Natural killer cell (primary cell): ENCODE measurements around the gene DOCK4. TPM values are rescaled to one million over a fixed set of nuclear protein-coding genes. Genes with fewer than 3 reads are reported as not detected.

Experiments
- ATAC-seq, 3 donors: fragments of 150-1000 bp in 2 of 3; fragments of 200-7000 bp in 1 of 3; cut with Tn5 transposase; 1 replicate in 1 of 3; 2 replicates in 2 of 3; pipeline ENCODE4 v1.10.0; 2021; ENCODE audit warnings: mild to moderate bottlenecking in 2 of 3, moderate library complexity in 2 of 3
- DNase-seq, 2 donors: peaks; one replicate each; pipeline versions ENCODE4 v3.0.0 to v3.0.0-alpha.2; 2013 to 2021; ENCODE audit warnings: mixed read lengths in 1 of 2
- H3K27ac ChIP-seq: one replicate; pipeline ENCODE4 v1.5.1; 2013; ENCODE audit warnings: mild to moderate bottlenecking, low read length
- H3K27me3 ChIP-seq: one replicate; pipeline ENCODE4 v1.6.1; 2013; ENCODE audit warnings: low read length; ENCODE audit not compliant: control insufficient read depth, insufficient read depth
- H3K36me3 ChIP-seq: one replicate; pipeline ENCODE4 v1.6.1; 2013; ENCODE audit warnings: low read length; ENCODE audit not compliant: control insufficient read depth, insufficient read depth
- H3K4me1 ChIP-seq: one replicate; pipeline ENCODE4 v1.6.1; 2013; ENCODE audit warnings: low read length; ENCODE audit not compliant: control insufficient read depth, insufficient read depth
- H3K4me3 ChIP-seq: one replicate; pipeline ENCODE4 v1.5.1; 2013; ENCODE audit warnings: low read length
- H3K9me3 ChIP-seq: one replicate; pipeline ENCODE4 v1.6.1; 2013; ENCODE audit warnings: low read length; ENCODE audit not compliant: control insufficient read depth, insufficient read depth
- H3K27ac Mint-ChIP-seq, 2 donors: one replicate each; pipeline ENCODE4 v1.8.0; 2022; ENCODE audit warnings: mild to moderate bottlenecking in 2 of 2, mixed read lengths in 2 of 2, moderate library complexity in 1 of 2
- H3K27me3 Mint-ChIP-seq, 2 donors: one replicate each; pipeline ENCODE4 v1.8.0; 2022; ENCODE audit warnings: low read depth in 2 of 2, mixed read lengths in 2 of 2
- H3K36me3 Mint-ChIP-seq: one replicate; pipeline ENCODE4 v1.8.0; 2022; ENCODE audit warnings: mixed read lengths
- H3K4me1 Mint-ChIP-seq, 2 donors: one replicate each; pipeline ENCODE4 v1.8.0; 2022; ENCODE audit warnings: mixed read lengths in 2 of 2
- H3K4me3 Mint-ChIP-seq: one replicate; pipeline ENCODE4 v1.8.0; 2022; ENCODE audit warnings: mild to moderate bottlenecking, moderate library complexity, mixed read lengths
- H3K9me3 Mint-ChIP-seq, 2 donors: one replicate each; pipeline ENCODE4 v1.8.0; 2022; ENCODE audit warnings: mixed read lengths in 2 of 2
- CTCF ChIP-seq: fragments of 200-600 bp; IDR thresholded peaks from one replicate; pipeline ENCODE4 v1.8.0; 2022; ENCODE audit warnings: antibody characterized with exemption
- WGBS: methylation state at CpG from one replicate; pipeline ENCODE4 v1.1.7; 2013; ENCODE audit warnings: missing lambda C conversion rate; ENCODE audit not compliant: insufficient coverage; 5-methylcytosine and 5-hydroxymethylcytosine counted together
- intact Hi-C: fragments of 100-400 bp; cut with micrococcal nuclease; formaldehyde crosslinking; loops from one replicate; pipeline ENCODE4 v1.14.2; 2022
- total RNA-seq, 4 donors: library from RNA; stranded (reverse); fragments of 120-200 nt in 1 of 4; gene quantifications; one replicate each; pipeline versions ENCODE4 v1.2.3 to v1.2.4, GENCODE V29; 2013 to 2022

DOCK4 gene
- total RNA-seq, 3 donors from 2014 or later (not counting 1 experiment from before 2014, with no cell fraction given) = 0.61 to 2.4 (median 0.89) TPM

- H3K27ac Mint-ChIP-seq = no peak overlapping the region
- Histone ChIP-seq H3K4me3 (no peak overlapping the region), H3K4me1 (peaks cover 3% of the 10 kb centered on the region), H3K9me3 (no peaks in the 10 kb centered on the region), H3K27me3 (no peaks in the 10 kb centered on the region), H3K27ac (no peak overlapping the region), H3K36me3 (no peaks in the 10 kb centered on the region)
- peak in 1 of 2 donors; percentile 4 for DNase-seq
- H3K4me1 Mint-ChIP-seq = peaks cover 7 to 8% of the 10 kb centered on the region in 2 donors
- peak in 1 of 3 donors; percentile 62 for ATAC-seq
- 90% methylated on average over 4 of the region's 4 CpGs for WGBS
- H3K4me3 Mint-ChIP-seq = no peak overlapping the region
- H3K27me3 Mint-ChIP-seq = no peaks in the 10 kb centered on the region
- intact Hi-C loops = no loop called here
- no peaks in the 10 kb centered on the region for H3K36me3 Mint-ChIP-seq
- no peak for TF ChIP-seq CTCF
- no peaks in the 10 kb centered on the region for H3K9me3 Mint-ChIP-seq
Measured at GRCh38 chr7:112081778-112082177, 124.4 kb downstream of the DOCK4 start.

DNA sequence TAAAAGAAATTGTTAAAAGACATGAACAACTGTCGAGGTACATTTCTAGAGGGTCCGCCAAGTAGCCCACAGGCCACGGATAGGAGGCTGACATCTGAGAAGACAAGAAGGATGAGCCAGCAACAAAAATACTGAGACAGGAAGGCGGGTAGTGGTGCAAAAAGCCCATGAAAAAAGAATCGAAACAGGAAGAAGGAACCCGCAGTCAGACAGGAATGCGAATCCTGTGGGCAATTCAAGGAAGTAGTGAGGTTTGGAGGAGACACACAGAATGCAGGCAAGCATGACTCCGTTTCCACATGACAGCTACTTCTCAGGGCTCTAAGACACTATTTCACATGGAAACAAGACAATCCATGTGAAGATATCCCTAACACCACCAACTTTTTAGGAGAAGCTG lies 125.2 kb downstream of the DOCK4 start:
- ATAC-seq (peak in 2 of 3 donors; percentile 24 to 44), DNase-seq (peak in 1 of 2 donors; percentile 3)
- no peaks in the 10 kb centered on the region for H3K36me3 Mint-ChIP-seq
- H3K4me1 ChIP-seq = peaks cover 3% of the 10 kb centered on the region
- intact Hi-C loops = no loop called here
- H3K27ac Mint-ChIP-seq = no peak overlapping the region
- no peaks in the 10 kb centered on the region for H3K27me3 Mint-ChIP-seq
- H3K4me3 ChIP-seq = no peak overlapping the region
- 7% methylated on average over 8 of the region's 8 CpGs for WGBS
- no peaks in the 10 kb centered on the region for H3K9me3 ChIP-seq
- no peaks in the 10 kb centered on the region for H3K9me3 Mint-ChIP-seq
- no peak for TF ChIP-seq CTCF
- H3K36me3 ChIP-seq = no peaks in the 10 kb centered on the region
- no peaks in the 10 kb centered on the region for H3K27me3 ChIP-seq
- H3K4me3 Mint-ChIP-seq = no peak overlapping the region
- H3K27ac ChIP-seq = no peak overlapping the region
- H3K4me1 Mint-ChIP-seq = peaks cover 7 to 8% of the 10 kb centered on the region in 2 donors

GRCh38 chr7:112080441-112080840 lies 125.8 kb downstream of the DOCK4 start:
- intact Hi-C loops = no loop called here
- Histone ChIP-seq H3K4me3 (no peak overlapping the region), H3K27me3 (no peaks in the 10 kb centered on the region), H3K9me3 (no peaks in the 10 kb centered on the region), H3K36me3 (no peaks in the 10 kb centered on the region), H3K4me1 (peaks cover 3% of the 10 kb centered on the region), H3K27ac (no peak overlapping the region)
- TF ChIP-seq CTCF = no peak
- no peaks in the 10 kb centered on the region for H3K27me3 Mint-ChIP-seq
- 55% methylated on average over 5 of the region's 5 CpGs for WGBS
- H3K4me3 Mint-ChIP-seq = no peak overlapping the region
- DNase-seq = peak in 1 of 2 donors; percentile 12
- no peaks in the 10 kb centered on the region for H3K9me3 Mint-ChIP-seq
- no peaks in the 10 kb centered on the region for H3K36me3 Mint-ChIP-seq
- peaks cover 7 to 8% of the 10 kb centered on the region in 2 donors for H3K4me1 Mint-ChIP-seq
- peak; percentile 46 to 65 (median 50) for ATAC-seq
- H3K27ac Mint-ChIP-seq = no peak overlapping the region

GRCh38 chr7:112079673-112080072 lies 126.5 kb downstream of the DOCK4 start:
- H3K36me3 Mint-ChIP-seq = no peaks in the 10 kb centered on the region
- H3K4me3 ChIP-seq = no peak overlapping the region
- H3K27ac ChIP-seq = no peak overlapping the region
- DNase-seq (no peak), ATAC-seq (no peak)
- H3K27me3 ChIP-seq = no peaks in the 10 kb centered on the region
- intact Hi-C loops = no loop called here
- H3K27me3 Mint-ChIP-seq = peaks cover 0 to 2% of the 10 kb centered on the region in 2 donors
- no peaks in the 10 kb centered on the region for H3K9me3 ChIP-seq
- no peak overlapping the region for H3K4me3 Mint-ChIP-seq
- H3K36me3 ChIP-seq = no peaks in the 10 kb centered on the region
- TF ChIP-seq CTCF = no peak
- H3K4me1 ChIP-seq = peaks cover 3% of the 10 kb centered on the region
- no peaks in the 10 kb centered on the region for H3K9me3 Mint-ChIP-seq
- peaks cover 7 to 8% of the 10 kb centered on the region in 2 donors for H3K4me1 Mint-ChIP-seq
- H3K27ac Mint-ChIP-seq = no peak overlapping the region
